ENCODE data around the gene PTPRF.

PTPRF gene

DNA sequence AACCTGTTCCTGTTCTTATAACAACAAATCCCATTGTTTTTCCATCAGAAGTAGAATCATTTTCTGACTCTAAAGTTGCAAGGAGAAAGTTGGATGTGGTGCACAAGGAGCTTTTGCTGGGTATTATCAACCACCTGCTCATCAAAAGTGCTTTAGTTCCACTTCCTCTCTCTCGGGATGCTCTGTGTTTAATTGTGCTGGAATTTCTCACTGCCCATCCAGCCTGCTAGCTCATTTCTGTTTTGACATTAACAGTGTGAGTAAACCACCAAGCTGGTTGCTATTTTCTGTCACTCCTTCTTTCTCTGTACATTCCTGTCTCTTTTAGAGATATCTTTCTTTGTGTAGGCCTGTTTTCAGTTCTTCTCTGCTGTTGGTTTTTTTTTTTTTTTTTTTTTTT lies 125.3 kb downstream of the PTPRF start:
- POLR2A ChIA-PET, result interaction anchor here (0.9 kb wide), 1 partner anchor 16 kb away, joined by 4 read pairs; no protein-coding TSS in a partner anchor
- no peak overlapping the region for H3K27ac ChIP-seq (ENCODE audit: insufficient read depth in 1 of 2, low read depth in 1 of 2, low read length in 2 of 2, poor library complexity in 1 of 2, severe bottlenecking in 2 of 2)
- H3K36me3 ChIP-seq (ENCODE audit: control insufficient read depth in 4 of 4, insufficient read depth in 4 of 4, low read length in 3 of 4), result peaks cover 24 to 65% (median 43%) of the 10 kb centered on the region in 4 experiments
- no peak overlapping the region for H3K4me3 ChIP-seq (ENCODE audit: control insufficient read depth in 1 of 7, extremely low read depth in 1 of 7, insufficient read depth in 4 of 7, low read depth in 2 of 7, low read length in 6 of 7)
- no peaks in the 10 kb centered on the region for H3K9me3 ChIP-seq (ENCODE audit: control extremely low read depth in 1 of 5, control insufficient read depth in 4 of 5, insufficient read depth in 2 of 5, low read depth in 1 of 5, low read length in 4 of 5)
- no peaks in the 10 kb centered on the region for H3K27me3 ChIP-seq (replicated peaks in 2 of 5; ENCODE audit: control insufficient read depth in 4 of 5, insufficient read depth in 5 of 5, low read length in 4 of 5)
- 86% methylated on average over 1 of the region's 1 CpG for WGBS (ENCODE audit: insufficient coverage)
- H3K4me1 ChIP-seq (ENCODE audit: control extremely low read depth in 1 of 4, control insufficient read depth in 4 of 4, insufficient read depth in 4 of 4, low read length in 3 of 4), result peaks cover 15 to 29% (median 20%) of the 10 kb centered on the region in 4 experiments
- CTCF ChIA-PET, result no interaction called here
- no peak for DNase-seq

DNA sequence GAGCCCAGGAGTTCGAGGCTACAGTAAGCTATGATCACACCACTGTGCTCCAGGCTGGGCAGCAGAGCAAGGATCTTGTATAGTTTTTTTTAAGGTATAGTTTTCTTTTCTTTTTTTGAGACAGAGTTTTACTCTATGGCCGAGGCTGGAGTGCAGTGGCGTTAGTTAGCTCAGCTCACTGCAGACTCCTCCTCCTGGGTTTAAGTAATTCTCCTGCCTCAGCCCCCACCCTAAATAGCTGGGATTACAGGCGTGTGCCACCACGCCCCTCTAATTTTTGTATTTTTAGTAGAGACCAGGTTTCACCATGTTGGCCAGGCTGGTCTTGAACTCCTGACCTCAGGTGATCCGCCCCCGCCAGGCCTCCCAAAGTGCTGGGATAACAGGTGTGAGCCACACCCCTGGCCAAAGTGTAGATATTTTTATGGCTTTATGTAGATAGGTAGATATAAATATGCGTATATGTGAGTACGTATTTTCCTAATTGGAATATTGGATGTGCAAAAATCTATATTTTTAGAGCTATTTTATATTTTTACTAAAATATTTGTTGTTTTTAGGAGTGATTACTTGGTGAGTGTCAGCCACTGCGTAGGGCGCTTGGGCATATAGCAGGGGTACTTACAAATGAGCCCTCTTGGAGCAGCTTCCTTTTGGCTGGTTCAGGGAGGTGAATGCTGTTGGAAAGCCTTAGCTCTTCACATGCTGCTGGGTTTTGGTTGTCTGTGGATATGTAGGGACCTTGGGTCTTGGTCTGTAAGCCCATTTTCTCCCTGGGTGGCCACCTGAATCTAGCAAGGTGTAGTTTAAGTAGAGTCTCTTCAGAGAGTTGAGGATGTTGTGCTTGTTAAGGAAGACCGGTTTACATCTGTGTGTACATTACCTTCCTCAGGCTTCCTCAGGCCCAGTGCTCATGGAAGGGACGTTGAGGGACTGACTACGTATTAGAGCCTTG lies 128.8 kb downstream of the PTPRF start:
- ChIA-PET CTCF (interaction anchor here (1.0 to 1.2 kb wide), 3 partner anchors 9 to 48 kb away, joined by 3 to 6 read pairs (median 3); partner anchors contain the start of genes KDM4A and ST3GAL3), POLR2A (interaction anchor here (1.1 to 1.3 kb wide), 2 partner anchors 9 kb away, joined by 4 read pairs; partner anchors contain the start of gene KDM4A)
- Histone ChIP-seq H3K4me3 (ENCODE audit: control insufficient read depth in 1 of 7, extremely low read depth in 1 of 7, insufficient read depth in 4 of 7, low read depth in 2 of 7, low read length in 6 of 7) (no peak overlapping the region), H3K36me3 (ENCODE audit: control insufficient read depth in 4 of 4, insufficient read depth in 4 of 4, low read length in 3 of 4) (peaks cover 32 to 87% (median 63%) of the 10 kb centered on the region in 4 experiments), H3K9me3 (ENCODE audit: control extremely low read depth in 1 of 5, control insufficient read depth in 4 of 5, insufficient read depth in 2 of 5, low read depth in 1 of 5, low read length in 4 of 5) (no peaks in the 10 kb centered on the region), H3K27me3 (replicated peaks in 2 of 5; ENCODE audit: control insufficient read depth in 4 of 5, insufficient read depth in 5 of 5, low read length in 4 of 5) (no peaks in the 10 kb centered on the region), H3K4me1 (ENCODE audit: control extremely low read depth in 1 of 4, control insufficient read depth in 4 of 4, insufficient read depth in 4 of 4, low read length in 3 of 4) (peaks cover 0 to 2% (median 0%) of the 10 kb centered on the region in 4 experiments), H3K27ac (ENCODE audit: insufficient read depth in 1 of 2, low read depth in 1 of 2, low read length in 2 of 2, poor library complexity in 1 of 2, severe bottlenecking in 2 of 2) (no peak overlapping the region)
- DNase-seq, result no peak
- WGBS (ENCODE audit: insufficient coverage), result 96% methylated on average over 9 of the region's 14 CpGs

DNA sequence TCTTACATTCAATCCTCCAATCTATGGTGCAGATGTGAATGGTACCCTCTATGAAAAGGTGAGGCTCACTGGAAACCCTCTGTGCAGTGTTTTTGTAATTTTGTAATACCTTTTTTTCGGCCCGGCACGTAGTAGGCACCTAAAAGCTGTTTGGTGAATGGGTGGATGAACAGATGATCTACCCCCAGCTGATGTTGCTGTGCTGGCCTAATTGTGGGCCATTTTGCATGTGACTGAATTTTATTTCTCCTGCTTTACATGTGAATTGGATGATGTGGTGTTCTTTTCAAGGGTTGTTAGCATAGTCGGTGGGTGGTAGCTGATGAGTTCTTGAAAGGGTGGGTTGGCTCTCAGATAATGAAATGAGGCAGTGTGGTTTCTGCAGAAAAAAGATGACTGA lies 129.7 kb downstream of the PTPRF start:
- Histone ChIP-seq H3K27me3 (replicated peaks in 2 of 5; ENCODE audit: control insufficient read depth in 4 of 5, insufficient read depth in 5 of 5, low read length in 4 of 5) (no peaks in the 10 kb centered on the region), H3K27ac (ENCODE audit: insufficient read depth in 1 of 2, low read depth in 1 of 2, low read length in 2 of 2, poor library complexity in 1 of 2, severe bottlenecking in 2 of 2) (no peak overlapping the region), H3K9me3 (ENCODE audit: control extremely low read depth in 1 of 5, control insufficient read depth in 4 of 5, insufficient read depth in 2 of 5, low read depth in 1 of 5, low read length in 4 of 5) (no peaks in the 10 kb centered on the region), H3K4me1 (ENCODE audit: control extremely low read depth in 1 of 4, control insufficient read depth in 4 of 4, insufficient read depth in 4 of 4, low read length in 3 of 4) (no peaks in the 10 kb centered on the region), H3K36me3 (ENCODE audit: control insufficient read depth in 4 of 4, insufficient read depth in 4 of 4, low read length in 3 of 4) (peaks cover 33 to 88% (median 63%) of the 10 kb centered on the region in 4 experiments), H3K4me3 (ENCODE audit: control insufficient read depth in 1 of 7, extremely low read depth in 1 of 7, insufficient read depth in 4 of 7, low read depth in 2 of 7, low read length in 6 of 7) (no peak overlapping the region)
- 100% methylated on average over 3 of the region's 4 CpGs for WGBS (ENCODE audit: insufficient coverage)
- CTCF ChIA-PET, result interaction anchor here (1.0 to 1.2 kb wide), 2 partner anchors 10 to 47 kb away, joined by 3 read pairs; partner anchors contain the start of gene ST3GAL3
- no peak for DNase-seq
- POLR2A ChIA-PET, result interaction anchor here (1.3 kb wide), 1 partner anchor 10 kb away, joined by 4 read pairs; the partner anchor contains the start of gene KDM4A

DNA sequence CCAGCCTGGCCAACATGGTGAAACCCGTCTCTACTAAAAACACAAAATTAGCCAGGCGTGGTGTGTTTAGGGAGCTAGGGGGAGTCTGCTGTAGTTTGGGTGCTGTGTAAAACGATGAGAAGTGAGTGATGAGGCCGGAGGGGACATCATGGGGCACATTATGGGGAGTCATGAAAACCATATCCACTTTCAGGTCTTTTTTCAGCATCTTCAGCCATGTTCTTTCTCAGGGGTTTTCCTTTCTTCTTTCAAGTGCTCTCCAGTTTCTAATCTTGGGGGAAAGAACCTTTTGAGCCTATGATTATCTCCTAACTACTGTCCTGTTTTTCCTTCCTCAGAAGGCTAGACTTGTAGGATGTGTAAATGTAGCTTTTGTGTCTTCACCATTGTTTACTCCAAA lies 133.7 kb downstream of the PTPRF start:
- no peaks in the 10 kb centered on the region for H3K4me1 ChIP-seq (ENCODE audit: control extremely low read depth in 1 of 4, control insufficient read depth in 4 of 4, insufficient read depth in 4 of 4, low read length in 3 of 4)
- no peak overlapping the region for H3K4me3 ChIP-seq (ENCODE audit: control insufficient read depth in 1 of 7, extremely low read depth in 1 of 7, insufficient read depth in 4 of 7, low read depth in 2 of 7, low read length in 6 of 7)
- no peaks in the 10 kb centered on the region for H3K27me3 ChIP-seq (replicated peaks in 2 of 5; ENCODE audit: control insufficient read depth in 4 of 5, insufficient read depth in 5 of 5, low read length in 4 of 5)
- DNase-seq, result no peak
- ChIA-PET CTCF (interaction anchor here (2.1 kb wide), 1 partner anchor 11 kb away, joined by 6 read pairs; no protein-coding TSS in a partner anchor), POLR2A (no interaction called here)
- H3K9me3 ChIP-seq (ENCODE audit: control extremely low read depth in 1 of 5, control insufficient read depth in 4 of 5, insufficient read depth in 2 of 5, low read depth in 1 of 5, low read length in 4 of 5), result no peaks in the 10 kb centered on the region
- 100% methylated on average over 1 of the region's 4 CpGs for WGBS (ENCODE audit: insufficient coverage)
- no peak overlapping the region for H3K27ac ChIP-seq (ENCODE audit: insufficient read depth in 1 of 2, low read depth in 1 of 2, low read length in 2 of 2, poor library complexity in 1 of 2, severe bottlenecking in 2 of 2)
- peaks cover 47 to 94% (median 73%) of the 10 kb centered on the region in 4 experiments for H3K36me3 ChIP-seq (ENCODE audit: control insufficient read depth in 4 of 4, insufficient read depth in 4 of 4, low read length in 3 of 4)

GRCh38 chr1:43666608-43667007 lies 135.9 kb downstream of the PTPRF start:
- ChIA-PET POLR2A (interaction anchor here (0.8 to 2.0 kb wide), 3 partner anchors 13 to 17 kb away, joined by 3 to 7 read pairs (median 5); partner anchors contain the start of gene KDM4A), CTCF (interaction anchor here (0.6 to 1.4 kb wide), 4 partner anchors 13 to 268 kb away, joined by 3 to 4 read pairs (median 4); no protein-coding TSS in a partner anchor)
- Histone ChIP-seq H3K9me3 (ENCODE audit: control extremely low read depth in 1 of 5, control insufficient read depth in 4 of 5, insufficient read depth in 2 of 5, low read depth in 1 of 5, low read length in 4 of 5) (no peaks in the 10 kb centered on the region), H3K27ac (ENCODE audit: insufficient read depth in 1 of 2, low read depth in 1 of 2, low read length in 2 of 2, poor library complexity in 1 of 2, severe bottlenecking in 2 of 2) (no peak overlapping the region), H3K27me3 (replicated peaks in 2 of 5; ENCODE audit: control insufficient read depth in 4 of 5, insufficient read depth in 5 of 5, low read length in 4 of 5) (no peaks in the 10 kb centered on the region), H3K36me3 (ENCODE audit: control insufficient read depth in 4 of 4, insufficient read depth in 4 of 4, low read length in 3 of 4) (peaks cover 46 to 96% (median 73%) of the 10 kb centered on the region in 4 experiments), H3K4me1 (ENCODE audit: control extremely low read depth in 1 of 4, control insufficient read depth in 4 of 4, insufficient read depth in 4 of 4, low read length in 3 of 4) (no peaks in the 10 kb centered on the region), H3K4me3 (ENCODE audit: control insufficient read depth in 1 of 7, extremely low read depth in 1 of 7, insufficient read depth in 4 of 7, low read depth in 2 of 7, low read length in 6 of 7) (no peak overlapping the region)
- no peak for DNase-seq

DNA sequence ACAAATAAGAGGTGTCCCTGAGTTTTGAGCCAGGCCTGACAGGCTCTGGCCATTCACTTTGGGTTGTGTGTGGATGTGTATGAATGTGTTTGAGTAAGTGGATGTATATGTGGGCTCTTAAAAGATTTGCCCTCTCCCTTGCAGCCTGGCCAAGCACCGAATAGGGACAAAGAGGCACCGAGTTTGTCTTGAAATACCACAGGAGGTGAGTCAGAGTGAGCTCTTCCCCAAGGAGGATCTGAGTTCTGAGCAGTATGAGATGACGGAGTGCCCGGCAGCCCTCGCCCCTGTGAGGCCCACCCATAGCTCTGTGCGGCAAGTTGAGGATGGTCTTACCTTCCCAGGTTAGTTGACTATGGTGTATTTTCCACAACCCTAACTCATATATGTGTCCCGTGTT lies 138.3 kb downstream of the PTPRF start:
- no peak for DNase-seq
- peaks cover 43 to 93% (median 68%) of the 10 kb centered on the region in 4 experiments for H3K36me3 ChIP-seq (ENCODE audit: control insufficient read depth in 4 of 4, insufficient read depth in 4 of 4, low read length in 3 of 4)
- WGBS (ENCODE audit: insufficient coverage), result 98% methylated on average over 6 of the region's 7 CpGs

DNA sequence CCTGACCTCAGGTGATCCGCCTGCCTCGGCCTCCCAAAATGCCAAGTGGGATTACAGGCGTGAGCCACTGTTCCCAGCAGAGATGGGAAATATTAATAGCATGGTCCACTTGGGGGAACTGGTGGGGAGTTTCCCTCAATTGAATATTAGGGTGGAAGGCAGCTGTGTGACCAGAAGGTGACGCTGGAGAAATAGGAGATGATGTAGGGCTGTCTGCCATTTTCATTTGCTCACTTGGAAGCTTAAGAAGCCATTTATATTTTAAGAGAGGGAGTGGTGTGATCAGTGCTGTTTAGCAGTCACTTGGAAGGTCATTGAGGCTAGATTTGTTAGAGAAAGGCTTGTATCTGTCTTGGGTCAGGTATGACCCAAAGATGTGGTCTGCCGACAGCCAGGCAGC lies 139.2 kb downstream of the PTPRF start:
- no peak for DNase-seq

More for the DNA sequence above, 138.3 kb downstream of the PTPRF start:
- Histone ChIP-seq H3K4me3 (ENCODE audit: control insufficient read depth in 1 of 7, extremely low read depth in 1 of 7, insufficient read depth in 4 of 7, low read depth in 2 of 7, low read length in 6 of 7) (no peak overlapping the region), H3K9me3 (ENCODE audit: control extremely low read depth in 1 of 5, control insufficient read depth in 4 of 5, insufficient read depth in 2 of 5, low read depth in 1 of 5, low read length in 4 of 5) (no peaks in the 10 kb centered on the region), H3K27me3 (replicated peaks in 2 of 5; ENCODE audit: control insufficient read depth in 4 of 5, insufficient read depth in 5 of 5, low read length in 4 of 5) (no peaks in the 10 kb centered on the region), H3K4me1 (ENCODE audit: control extremely low read depth in 1 of 4, control insufficient read depth in 4 of 4, insufficient read depth in 4 of 4, low read length in 3 of 4) (no peaks in the 10 kb centered on the region), H3K27ac (ENCODE audit: insufficient read depth in 1 of 2, low read depth in 1 of 2, low read length in 2 of 2, poor library complexity in 1 of 2, severe bottlenecking in 2 of 2) (no peak overlapping the region)
- CTCF ChIA-PET, result no interaction called here
- POLR2A ChIA-PET, result no interaction called here

More for the DNA sequence above, 139.2 kb downstream of the PTPRF start:
- H3K4me1 ChIP-seq (ENCODE audit: control extremely low read depth in 1 of 4, control insufficient read depth in 4 of 4, insufficient read depth in 4 of 4, low read length in 3 of 4), result no peaks in the 10 kb centered on the region
- H3K27ac ChIP-seq (ENCODE audit: insufficient read depth in 1 of 2, low read depth in 1 of 2, low read length in 2 of 2, poor library complexity in 1 of 2, severe bottlenecking in 2 of 2), result no peak overlapping the region
- no peak overlapping the region for H3K4me3 ChIP-seq (ENCODE audit: control insufficient read depth in 1 of 7, extremely low read depth in 1 of 7, insufficient read depth in 4 of 7, low read depth in 2 of 7, low read length in 6 of 7)
- H3K9me3 ChIP-seq (ENCODE audit: control extremely low read depth in 1 of 5, control insufficient read depth in 4 of 5, insufficient read depth in 2 of 5, low read depth in 1 of 5, low read length in 4 of 5), result no peaks in the 10 kb centered on the region
- WGBS (ENCODE audit: insufficient coverage), result 92% methylated on average over 5 of the region's 5 CpGs
- peaks cover 40 to 87% (median 69%) of the 10 kb centered on the region in 4 experiments for H3K36me3 ChIP-seq (ENCODE audit: control insufficient read depth in 4 of 4, insufficient read depth in 4 of 4, low read length in 3 of 4)
- CTCF ChIA-PET, result no interaction called here
- POLR2A ChIA-PET, result no interaction called here
- no peaks in the 10 kb centered on the region for H3K27me3 ChIP-seq (replicated peaks in 2 of 5; ENCODE audit: control insufficient read depth in 4 of 5, insufficient read depth in 5 of 5, low read length in 4 of 5)

All from common myeloid progenitor, CD34-positive (primary cell).